GM18511 (cell line): ENCODE measurements around the gene ERFE.
A peak's percentile ranks its signal among the peaks of the same experiment; 100 is the strongest.

Experiments
- ATAC-seq: cut with Tn5 transposase; IDR thresholded peaks from one replicate; pipeline ENCODE4 v1.9.1; 2021; ENCODE audit warnings: mild to moderate bottlenecking, moderate library complexity; ENCODE audit not compliant: unreplicated experiment

The ERFE gene

DNA sequence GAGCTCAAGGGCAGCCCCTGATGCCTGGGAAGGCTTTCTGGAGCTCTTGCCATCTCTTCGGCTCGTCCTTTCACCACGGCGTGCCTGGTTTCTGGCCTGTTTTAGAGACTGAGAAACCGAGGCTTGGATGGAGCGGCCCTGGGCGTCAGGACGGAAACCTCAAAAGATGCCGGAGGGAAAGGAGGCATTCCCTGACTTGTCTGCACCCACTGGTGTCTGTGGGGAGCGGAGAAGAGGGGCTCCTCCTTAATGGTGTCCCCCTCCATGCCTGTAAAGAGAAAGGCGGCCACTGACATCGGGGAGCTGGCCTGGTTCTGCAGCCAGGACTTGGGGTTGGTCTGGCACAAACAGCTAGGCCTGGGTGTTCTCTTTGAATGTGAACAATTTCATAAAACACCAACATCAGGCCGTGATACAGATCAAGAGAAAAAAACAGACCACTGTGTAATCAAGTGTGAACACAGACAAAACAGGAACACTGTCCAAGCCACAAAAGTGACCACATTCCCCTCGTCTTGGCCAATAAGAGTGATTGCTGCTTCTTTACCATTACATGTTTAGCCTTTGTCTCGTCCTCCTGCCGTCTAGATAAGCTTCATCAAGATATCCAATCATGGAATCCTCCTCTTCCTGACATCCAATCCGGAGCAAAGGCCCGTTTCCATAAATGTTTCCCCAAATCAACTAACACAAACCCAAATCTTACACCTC is 45.4 kb downstream of the ERFE start:
- peak; percentile 12 for ATAC-seq

- no peak for ATAC-seq
Measured at GRCh38 chr2:238207006-238207405, 48.2 kb downstream of the ERFE start.

- no peak for ATAC-seq
Measured at GRCh38 chr2:238216651-238217184, 57.9 kb downstream of the ERFE start.
